ENCODE measurements around the gene ACOT13. TPM values are rescaled to one million over a fixed set of nuclear protein-coding genes. Genes with fewer than 3 reads are reported as not detected.

ACOT13 gene
- total and polyA plus RNA-seq, 2 of the 8 experiments (the other 6 are each of a cell fraction or from before 2014, with no cell fraction given): 27.6 to 40.6 TPM

GRCh38 chr6:24686408-24686807 lies 19.5 kb downstream of the ACOT13 start:
- H3K4me2 ChIP-seq (ENCODE audit: insufficient read depth in 1 of 2, low read depth in 2 of 2, low read length in 2 of 2): no peak overlapping the region
- no peak for DNase-seq (ENCODE audit: low read depth in 1 of 2, low spot score in 2 of 2)
- H3K27ac ChIP-seq (ENCODE audit: low read depth, low read length): no peak overlapping the region
- H2BK120ac ChIP-seq (replicated peaks; ENCODE audit: low read depth, low read length): no peak overlapping the region
- H3K79me1 ChIP-seq (ENCODE audit: low read depth, low read length): no peaks in the 10 kb centered on the region
- ChIA-PET CTCF (ENCODE audit: partially characterized antibody) (interaction anchor here (0.7 to 1.1 kb wide), 5 partner anchors 40 to 332 kb away, joined by 3 to 4 read pairs (median 3); partner anchors contain the start of gene KIAA0319), POLR2A (ENCODE audit: partially characterized antibody) (no interaction called here)
- H3K4ac ChIP-seq (replicated peaks; ENCODE audit: insufficient read length, low read depth, low read length): no peak overlapping the region
- 0 out of 4 replicates have a peak, but pooled peaks cover 0 to 4% of the 10 kb centered on the region in 2 experiments for H3K79me2 ChIP-seq (ENCODE audit: control insufficient read depth in 1 of 2, insufficient read depth in 2 of 2, low read length in 2 of 2)
- H3K23me2 ChIP-seq (ENCODE audit: low read depth, low read length): no peaks in the 10 kb centered on the region
- H2BK15ac ChIP-seq (ENCODE audit: low read length): no peak overlapping the region
- 100% methylated on average over 1 of the region's 1 CpG; no CpG with 5 or more reads in 1 of the 2 experiments for whole genome bisulfite sequencing, 2 experiments (ENCODE audit: extremely low coverage in 1 of 2, insufficient coverage in 1 of 2, insufficient read length in 1 of 2, insufficient replicate concordance in 2 of 2, low coverage in 1 of 2, low lambda C conversion rate in 2 of 2, missing lambda C conversion rate in 1 of 2)
- no peak overlapping the region for H3K18ac ChIP-seq (ENCODE audit: extremely low read depth, low read length)
- H3K4me1 ChIP-seq (replicated peaks in 1 of 4; ENCODE audit: control insufficient read depth in 3 of 4, insufficient read depth in 4 of 4, low read length in 3 of 4): peaks cover 3 to 12% (median 8%) of the 10 kb centered on the region in 4 experiments; a peak in 6 of 7 replicates
- no peak overlapping the region for H4K91ac ChIP-seq (replicated peaks; ENCODE audit: insufficient read length, low read length)
- H4K8ac ChIP-seq (ENCODE audit: extremely low read depth, insufficient read depth, low read length): no peak overlapping the region
- no peak overlapping the region for H3K56ac ChIP-seq (replicated peaks; ENCODE audit: insufficient read length, low read depth, low read length)
- H2BK20ac ChIP-seq (ENCODE audit: low read length): no peak overlapping the region
- no peaks in the 10 kb centered on the region for H3K9me3 ChIP-seq (ENCODE audit: insufficient read depth in 2 of 2, low read depth in 1 of 2, low read length in 1 of 2)
- no peak overlapping the region for H3K4me3 ChIP-seq (ENCODE audit: extremely low read depth in 1 of 4, insufficient read depth in 2 of 4, low read depth in 3 of 4, low read length in 4 of 4)
- no peak overlapping the region for H3K14ac ChIP-seq (ENCODE audit: insufficient read length)
- H3K36me3 ChIP-seq (ENCODE audit: control insufficient read depth in 2 of 4, insufficient read depth in 4 of 4, low read length in 3 of 4): peaks cover 0 to 3% (median 0%) of the 10 kb centered on the region in 4 experiments; a peak in 1 of 8 replicates
- H4K5ac ChIP-seq (ENCODE audit: insufficient read length, low read depth, low read length): no peak overlapping the region
- H2AK5ac ChIP-seq (ENCODE audit: low read depth, low read length): no peak overlapping the region
- no peak overlapping the region for H2BK12ac ChIP-seq (ENCODE audit: low read depth, low read length)
- H2BK5ac ChIP-seq (ENCODE audit: low read depth, low read length): no peak overlapping the region
- no peak for FAIRE-seq
- H3K9ac ChIP-seq (replicated peaks in 1 of 4; ENCODE audit: extremely low read depth in 1 of 4, low read depth in 3 of 4, low read length in 3 of 4): no peak overlapping the region
- peaks cover 0 to 5% (median 0%) of the 10 kb centered on the region in 4 experiments; a peak in 1 of 7 replicates for H3K27me3 ChIP-seq (replicated peaks in 1 of 4; ENCODE audit: control insufficient read depth in 3 of 4, extremely low read depth in 1 of 4, insufficient read depth in 3 of 4, low read length in 3 of 4)
- no peak overlapping the region for H2AFZ ChIP-seq (ENCODE audit: low read length)
- no peak overlapping the region for H3K23ac ChIP-seq (ENCODE audit: insufficient read length)
- H4K20me1 ChIP-seq (replicated peaks in 1 of 2; ENCODE audit: control insufficient read depth in 1 of 2, insufficient read depth in 2 of 2, low read length in 2 of 2): no peaks in the 10 kb centered on the region
- no peak for TF ChIP-seq ATF2 (IDR thresholded peaks at IDR 0.05; ENCODE audit: low read length)
- no peak for TF ChIP-seq ZNF274 (IDR thresholded peaks at IDR 0.05; ENCODE audit: borderline replicate concordance, extremely low read depth, low read length)
- no peak for TF ChIP-seq ASH2L (IDR thresholded peaks at IDR 0.05; ENCODE audit: low read length)
- no peak for TF ChIP-seq GABPA (IDR thresholded peaks at IDR 0.05; ENCODE audit: borderline replicate concordance, insufficient read depth, low read length)
- no peak for TF ChIP-seq MAX (IDR thresholded peaks at IDR 0.05)
- no peak for TF ChIP-seq BCL11A (IDR thresholded peaks at IDR 0.05; ENCODE audit: low read depth in 2 of 2, low read length in 2 of 2)
- TF ChIP-seq RFX5 (IDR thresholded peaks at IDR 0.05; ENCODE audit: borderline replicate concordance, low read depth, low read length): no peak
- no peak for TF ChIP-seq HDAC2 (IDR thresholded peaks at IDR 0.05; ENCODE audit: borderline replicate concordance in 1 of 2, low read depth in 2 of 2, low read length in 2 of 2)
- no peak for TF ChIP-seq KDM4A (IDR thresholded peaks at IDR 0.05; ENCODE audit: low read depth, low read length, severe bottlenecking)
- TF ChIP-seq CBX5 (IDR thresholded peaks at IDR 0.05; ENCODE audit: low read depth, low read length): no peak
- TF ChIP-seq HDAC6 (IDR thresholded peaks at IDR 0.05; ENCODE audit: low read depth, low read length): no peak
- TF ChIP-seq CHD1 (IDR thresholded peaks at IDR 0.05; ENCODE audit: low read depth, low read length): no peak
